Adrenal gland (tissue), 12 donors: ENCODE measurements around the gene RBKS. TPM values are rescaled to one million over a fixed set of nuclear protein-coding genes. Genes with fewer than 3 reads are reported as not detected.
A peak's percentile ranks its signal among the peaks of the same experiment; 100 is the strongest.

Experiments used
- DNase-seq, 7 donors: peaks; one replicate each; pipeline ENCODE4 v3.0.0-alpha.2; 2019 to 2020
- H3K27ac ChIP-seq, 5 donors: fragments of 200-600 bp; sonication (generic) in 4 of 5; 1 replicate in 3 of 5; 2 replicates in 2 of 5; pipeline versions ENCODE4 v1.5.1 to v1.8.0; 2016 to 2020; ENCODE audit warnings: mild to moderate bottlenecking in 1 of 5
- H3K27me3 ChIP-seq: fragments of 200-600 bp; 2 replicates; pipeline ENCODE4 v1.8.0; 2021
- H3K36me3 ChIP-seq, 2 donors: fragments of 200-600 bp; replicated peaks in 1 of 2; 1 replicate in 1 of 2; 2 replicates in 1 of 2; pipeline versions ENCODE4 v1.5.1 to v1.8.0; 2018 to 2022
- H3K4me1 ChIP-seq, 2 donors: fragments of 200-600 bp; replicated peaks in 1 of 2; 1 replicate in 1 of 2; 2 replicates in 1 of 2; pipeline versions ENCODE4 v1.5.1 to v1.8.0; 2018 to 2021
- H3K4me3 ChIP-seq, 4 donors: fragments of 200-600 bp; sonication (generic) in 3 of 4; one replicate each; pipeline ENCODE4 v1.5.1; 2016 to 2018
- H3K9me3 ChIP-seq, 3 donors: fragments of 200-600 bp; sonication (generic) in 1 of 3; replicated peaks in 1 of 3; 1 replicate in 2 of 3; 2 replicates in 1 of 3; pipeline versions ENCODE4 v1.5.1 to v1.8.0; 2016 to 2021
- CTCF ChIP-seq, 6 experiments: fragments of 450-650 bp in 4 of 6; fragments of 200-600 bp in 2 of 6; sonication (generic) in 1 of 6; IDR thresholded peaks; 1 replicate in 5 of 6; 2 replicates in 1 of 6; pipeline versions ENCODE4 v1.5.1 to v1.8.0; 2016 to 2021; ENCODE audit warnings: antibody characterized with exemption in 6 of 6, mild to moderate bottlenecking in 2 of 6, moderate library complexity in 1 of 6
- POLR2A ChIP-seq, 2 donors: fragments of 450-650 bp; IDR thresholded peaks; one replicate each; pipeline ENCODE4 v1.6.1; 2017; ENCODE audit warnings: antibody characterized with exemption in 2 of 2, mild to moderate bottlenecking in 2 of 2, moderate library complexity in 1 of 2
- WGBS, 4 donors: extraction: QIAGEN DNeasy Blood & Tissue Kit in 2 of 4; methylation state at CpG; one replicate each; pipeline versions ENCODE4 v1.1.5 to v1.1.7; 2013 to 2017; 5-methylcytosine and 5-hydroxymethylcytosine counted together
- intact Hi-C, 2 donors: fragments of 100-400 bp; cut with DNase I; formaldehyde crosslinking; loops; one replicate each; pipeline versions ENCODE4 v1.14.1 to v1.15.0; 2022 to 2023
- polyA plus RNA-seq, 3 donors: library from polyadenylated mRNA; stranded (reverse); fragments of 200-250 nt in 2 of 3; fragments of 350-450 nt in 1 of 3; fragmentation: Illumina TruSeq in 1 of 3; extraction: RNeasy Lipid Tissue Mini Kit (QIAGEN cat#74804) in 1 of 3; gene quantifications; one replicate each; pipeline ENCODE4 v1.2.3, GENCODE V29; 2013 to 2014
- total RNA-seq, 9 donors: library from RNA; depleted of rRNA in 4 of 9; stranded (reverse); fragments of >200 nt in 4 of 9; fragments of 120-200 nt in 1 of 9; fragmentation: NEBNext Ultra II Directional in 1 of 9; extraction: Animal tissue kit (Norgen Biotek cat#: 25700) in 1 of 9; gene quantifications; one replicate each; pipeline versions ENCODE4 v1.1.0 to v1.2.4, GENCODE V29; 2013 to 2023
- donor health status: healthy with polysubstance abuse.
- donor health status: Bipolar disorder and iron deficiency.
- donor health status: DM: yes; HTN: yes; CAD: no.
- donor health status: DM: no; HTN: no; CAD: no.
- donor health status: DM: no; HTN: no; CAD: no.
- donor health status: DM: yes; HTN: yes; CAD: no.

The RBKS gene
- total and polyA plus RNA-seq, 12 donors, result 9.1 to 54.4 (median 20.3) TPM

GRCh38 chr2:27796791-27797765 lies 93.1 kb downstream of the RBKS start:
- Histone ChIP-seq H3K27me3 (no peaks in the 10 kb centered on the region), H3K9me3 (no peaks in the 10 kb centered on the region), H3K36me3 (no peaks in the 10 kb centered on the region), H3K4me1 (peaks cover 8 to 37% of the 10 kb centered on the region in 2 donors), H3K4me3 (no peak overlapping the region), H3K27ac (peak overlapping the region in 4 of 5 donors; percentile 1 to 81 (median 62))
- TF ChIP-seq POLR2A (IDR thresholded peaks at IDR 0.05), result no peak
- no peak for TF ChIP-seq CTCF (IDR thresholded peaks at IDR 0.05)
- whole genome bisulfite sequencing, 4 donors, result 65 to 69% (median 67%) methylated on average over 11 of the region's 11 CpGs
- intact Hi-C loops, result no loop called here
- peak in 5 of 7 donors; percentile 43 to 58 (median 47) for DNase-seq

GRCh38 chr2:27795868-27796277 lies 94.3 kb downstream of the RBKS start:
- Histone ChIP-seq H3K4me3 (no peak overlapping the region), H3K27me3 (no peaks in the 10 kb centered on the region), H3K36me3 (no peaks in the 10 kb centered on the region), H3K27ac (peak overlapping the region in 4 of 5 donors; percentile 51 to 81 (median 66)), H3K4me1 (peaks cover 8 to 37% of the 10 kb centered on the region in 2 donors), H3K9me3 (no peaks in the 10 kb centered on the region)
- peak in 4 of 7 donors; percentile 33 to 70 (median 52) for DNase-seq
- TF ChIP-seq CTCF (IDR thresholded peaks at IDR 0.05), result no peak
- peak in 1 of 2 donors; percentile 12 for TF ChIP-seq POLR2A (IDR thresholded peaks at IDR 0.05)
- intact Hi-C loops, result no loop called here
- WGBS, 4 donors, result 29 to 40% (median 34%) methylated on average over 4 of the region's 4 CpGs

- Histone ChIP-seq H3K4me3 (no peak overlapping the region), H3K4me1 (peaks cover 8 to 37% of the 10 kb centered on the region in 2 donors), H3K27me3 (no peaks in the 10 kb centered on the region), H3K27ac (peak overlapping the region in 4 of 5 donors; percentile 51 to 81 (median 66)), H3K9me3 (no peaks in the 10 kb centered on the region), H3K36me3 (no peaks in the 10 kb centered on the region)
- DNase-seq, result no peak
- intact Hi-C loops, result no loop called here
- TF ChIP-seq CTCF (IDR thresholded peaks at IDR 0.05), result no peak
- TF ChIP-seq POLR2A (IDR thresholded peaks at IDR 0.05), result no peak
- WGBS, 4 donors, result 74 to 83% (median 79%) methylated on average over 8 of the region's 8 CpGs
These were observed 94.9 kb downstream of the RBKS start for GRCh38 chr2:27795093-27795834.

- Histone ChIP-seq H3K27ac (no peak overlapping the region), H3K4me1 (peaks cover 8 to 37% of the 10 kb centered on the region in 2 donors), H3K4me3 (no peak overlapping the region), H3K9me3 (no peaks in the 10 kb centered on the region), H3K27me3 (no peaks in the 10 kb centered on the region), H3K36me3 (no peaks in the 10 kb centered on the region)
- TF ChIP-seq CTCF (IDR thresholded peaks at IDR 0.05), result no peak
- TF ChIP-seq POLR2A (IDR thresholded peaks at IDR 0.05), result no peak
- intact Hi-C loops, result no loop called here
- no peak for DNase-seq
These were observed 97.4 kb downstream of the RBKS start for GRCh38 chr2:27792759-27793158.
